ENCODE results near the gene NRDC. TPM values are rescaled to one million over a fixed set of nuclear protein-coding genes. Genes with fewer than 3 reads are reported as not detected.

The NRDC gene
- total RNA-seq, 1 experiment from 2014 or later: 147 TPM

GRCh38 chr1:51745304-51745570 lies 133.3 kb downstream of the NRDC start:
- Mint-ChIP-seq H3K36me3 (ENCODE audit: insufficient read depth in 1 of 3, low read depth in 3 of 3) (peaks cover 5 to 17% (median 13%) of the 10 kb centered on the region in 3 experiments; a peak in 5 of 7 replicates), H3K27ac (peak overlapping the region in 1 of 3 experiments; percentile 77; a peak in 2 of 7 replicates)

More at GRCh38 chr1:51745304-51745570, 133.3 kb downstream of the NRDC start:
- no peak overlapping the region for H2AK5ac ChIP-seq (ENCODE audit: insufficient read length, low read length)
- no peaks in the 10 kb centered on the region for H3K9me3 ChIP-seq (ENCODE audit: control insufficient read depth, low read depth, low read length)
- DNase-seq: no peak
- Mint-ChIP-seq H3K27me3 (ENCODE audit: low read depth) (no peaks in the 10 kb centered on the region), H3K4me1 (peaks cover 12 to 16% of the 10 kb centered on the region in 2 experiments), H3K4me3 (no peak overlapping the region), H3K9me3 (no peaks in the 10 kb centered on the region)
- no peaks in the 10 kb centered on the region for H3K79me1 ChIP-seq (ENCODE audit: insufficient read depth, low read depth, low read length, poor library complexity, severe bottlenecking)
- no peak overlapping the region for H4K91ac ChIP-seq (ENCODE audit: insufficient read length, low read depth, low read length)
- no peak overlapping the region for H3K9ac ChIP-seq (ENCODE audit: extremely low read depth, insufficient read length, low read length)
- no peak for TF ChIP-seq CTCF (conservative IDR thresholded peaks at IDR 0.05)
- no peak overlapping the region for H3K18ac ChIP-seq (ENCODE audit: insufficient read length, low read depth, low read length)
- H3T11ph ChIP-seq (ENCODE audit: low read length): no peak overlapping the region
- no peak overlapping the region for H4K5ac ChIP-seq (ENCODE audit: insufficient read length, low read depth, low read length)
- H3K4me2 ChIP-seq (ENCODE audit: insufficient read depth, insufficient read length, low read length): no peak overlapping the region
- H4K20me1 ChIP-seq (ENCODE audit: control insufficient read depth, insufficient read depth, insufficient read length): no peaks in the 10 kb centered on the region
- no peak overlapping the region for H3K23ac ChIP-seq (ENCODE audit: insufficient read length, low read depth, low read length)
- no peak overlapping the region for H2BK20ac ChIP-seq (ENCODE audit: low read depth, low read length, poor library complexity, severe bottlenecking)
- H3K56ac ChIP-seq (ENCODE audit: insufficient read length, low read depth, low read length): no peak overlapping the region
- H2BK120ac ChIP-seq (ENCODE audit: low read depth, low read length, poor library complexity, severe bottlenecking): no peak overlapping the region
- no peak overlapping the region for H2AFZ ChIP-seq (ENCODE audit: low read length)
- no peak overlapping the region for H2BK12ac ChIP-seq (ENCODE audit: insufficient read length, low read depth, low read length)
- H3K79me2 ChIP-seq (ENCODE audit: insufficient read depth, low read length): no peaks in the 10 kb centered on the region
- no peaks in the 10 kb centered on the region for H3K27me3 ChIP-seq (ENCODE audit: insufficient read depth, low read length)
- H3K27ac ChIP-seq (ENCODE audit: insufficient read length, low read depth, low read length): no peak overlapping the region
- H2BK5ac ChIP-seq (ENCODE audit: insufficient read length, low read length): no peak overlapping the region
- no peaks in the 10 kb centered on the region for H3K23me2 ChIP-seq (ENCODE audit: insufficient read length, low read depth, low read length, poor library complexity, severe bottlenecking)
- no peak overlapping the region for H3K14ac ChIP-seq (ENCODE audit: insufficient read depth, low read length)
- no peak overlapping the region for H4K8ac ChIP-seq (replicated peaks; ENCODE audit: insufficient read length, low read depth, low read length)
- no peak overlapping the region for H3K4ac ChIP-seq (ENCODE audit: low read depth, low read length)
- no peak overlapping the region for H2BK15ac ChIP-seq (ENCODE audit: low read depth, low read length)
- no peaks in the 10 kb centered on the region for H3K4me1 ChIP-seq (ENCODE audit: insufficient read depth, low read length)

Measured in H9 (cell line).